IPS-18c (cell line): ENCODE data around the gene SPHK2.
"Not testable (repeated sequence)": the region's sequence is repeated elsewhere in the genome, so short reads cannot be mapped to it uniquely, and the experiment has no call there.

Experiments
- H3K4me3 ChIP-seq: 2 replicates; pipeline ENCODE4 v1.7.0; 2013; ENCODE audit warnings: low read depth, mild to moderate bottlenecking, low read length, moderate library complexity; ENCODE audit not compliant: insufficient read depth
- H3K9me3 ChIP-seq: one replicate; pipeline ENCODE4 v1.6.1; 2013; ENCODE audit warnings: mild to moderate bottlenecking, low read length, moderate library complexity; ENCODE audit not compliant: control insufficient read depth, insufficient read depth

SPHK2 gene

DNA sequence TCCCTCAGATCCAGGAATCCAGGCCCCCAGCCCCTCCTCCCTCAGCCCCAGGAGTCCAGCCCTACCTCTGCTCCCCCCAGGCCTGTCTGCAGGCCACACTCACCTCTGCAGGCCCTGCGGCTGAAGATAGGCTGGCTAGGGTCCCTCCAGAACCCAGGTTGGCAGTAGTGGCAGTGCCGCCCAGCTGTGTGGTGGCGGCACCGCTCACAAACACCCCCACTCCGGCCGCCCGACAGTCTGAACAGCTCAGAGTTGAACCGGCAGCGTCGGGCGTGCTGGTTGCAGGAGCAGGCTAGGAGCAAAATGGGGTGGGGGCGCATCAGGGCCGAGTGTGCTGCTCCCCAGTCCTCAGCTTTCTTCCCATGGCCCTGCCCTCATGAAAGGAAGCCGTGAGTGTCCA lies 45.2 kb downstream of the SPHK2 start:
- no peaks in the 10 kb centered on the region for H3K9me3 ChIP-seq
- H3K4me3 ChIP-seq, result no peak overlapping the region

GRCh38 chr19:48665786-48666185 lies 46.5 kb downstream of the SPHK2 start:
- Histone ChIP-seq H3K4me3 (no peak overlapping the region), H3K9me3 (no peaks in the 10 kb centered on the region)

DNA sequence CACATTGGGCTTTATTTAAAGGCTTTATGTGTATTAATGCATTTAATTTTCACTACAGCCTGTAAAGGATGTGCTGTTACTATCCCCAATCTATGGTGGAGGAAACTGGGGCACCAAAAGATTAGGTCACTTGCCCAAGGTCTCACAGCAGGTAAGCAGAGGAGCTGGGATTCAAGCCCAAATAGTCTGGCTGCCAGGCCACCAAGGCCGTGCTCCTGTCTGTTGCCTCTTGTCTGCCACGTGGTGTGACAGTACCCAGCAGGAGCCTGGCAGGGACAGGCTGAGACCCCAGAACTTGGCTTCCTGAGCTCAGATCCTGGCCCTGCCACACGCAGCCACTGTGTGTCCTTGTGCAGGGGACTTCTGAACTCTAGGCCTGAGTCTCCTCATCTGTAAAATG lies 49.0 kb downstream of the SPHK2 start:
- Histone ChIP-seq H3K9me3 (no peaks in the 10 kb centered on the region), H3K4me3 (no peak overlapping the region)

GRCh38 chr19:48668761-48669160 lies 49.5 kb downstream of the SPHK2 start:
- no peaks in the 10 kb centered on the region for H3K9me3 ChIP-seq

GRCh38 chr19:48669903-48670668 lies 50.8 kb downstream of the SPHK2 start:
- Histone ChIP-seq H3K9me3 (no peaks in the 10 kb centered on the region), H3K4me3 (no peak overlapping the region)

More at GRCh38 chr19:48668761-48669160, 49.5 kb downstream of the SPHK2 start:
- no peak overlapping the region for H3K4me3 ChIP-seq

DNA sequence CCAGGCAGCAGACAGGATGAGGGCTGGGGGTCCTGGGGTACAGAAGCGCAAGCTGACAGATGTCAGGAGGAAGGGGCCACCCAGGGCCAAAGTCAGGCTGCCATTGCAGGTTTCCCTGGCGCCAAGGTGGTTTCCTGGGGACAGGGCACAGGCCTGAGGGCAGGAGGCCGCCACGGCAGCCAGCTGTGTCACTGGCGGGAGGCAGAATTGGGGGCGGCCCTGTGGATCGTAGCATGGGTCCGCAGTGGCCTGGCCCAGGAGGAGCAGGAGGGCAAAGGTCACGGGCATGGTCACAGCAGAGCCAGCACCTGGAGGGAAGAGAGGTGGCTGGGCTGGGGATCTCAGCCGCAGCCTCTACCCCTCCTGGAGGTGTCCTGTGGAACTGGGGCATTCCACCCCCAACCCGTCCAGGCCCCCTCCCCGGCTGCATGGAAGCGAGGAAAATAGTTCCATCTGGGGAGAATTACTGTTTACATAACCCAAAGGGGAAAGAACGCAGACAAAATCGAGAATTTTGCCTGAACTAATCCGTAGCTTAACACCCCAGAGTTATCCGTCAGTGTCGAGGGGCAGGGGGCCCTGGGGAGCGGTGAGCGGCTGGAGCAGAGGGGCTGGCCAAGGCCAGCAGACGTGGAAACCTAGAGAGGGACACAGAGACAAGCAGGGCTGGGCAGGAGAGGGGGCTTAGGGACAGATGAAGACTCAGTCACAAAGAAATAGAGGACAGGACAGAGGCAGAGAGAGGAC lies 51.6 kb downstream of the SPHK2 start:
- Histone ChIP-seq H3K9me3 (no peaks in the 10 kb centered on the region), H3K4me3 (no peak overlapping the region)

GRCh38 chr19:48671446-48671995 lies 52.2 kb downstream of the SPHK2 start:
- H3K9me3 ChIP-seq, result no peaks in the 10 kb centered on the region
- no peak overlapping the region for H3K4me3 ChIP-seq

- Histone ChIP-seq H3K4me3 (peak within 1 kb of the TSS; percentile 4; the same call in 1 of the 2 replicates), H3K9me3 (no peaks in the 10 kb centered on the region)
These were observed 53.7 kb downstream of the SPHK2 start, which contains the start of gene NTN5 for GRCh38 chr19:48672994-48673393. NTN5 (minus strand) TSS chr19:48673017; CDS start chr19:48670986, 2,031 bp downstream.

GRCh38 chr19:48673436-48674100 lies 54.3 kb downstream of the SPHK2 start:
- no peaks in the 10 kb centered on the region for H3K9me3 ChIP-seq
- peak overlapping the region; percentile 4; the same call in 1 of the 2 replicates for H3K4me3 ChIP-seq

GRCh38 chr19:48674216-48674809 lies 55.0 kb downstream of the SPHK2 start:
- Histone ChIP-seq H3K4me3 (no peak overlapping the region), H3K9me3 (no peaks in the 10 kb centered on the region)

DNA sequence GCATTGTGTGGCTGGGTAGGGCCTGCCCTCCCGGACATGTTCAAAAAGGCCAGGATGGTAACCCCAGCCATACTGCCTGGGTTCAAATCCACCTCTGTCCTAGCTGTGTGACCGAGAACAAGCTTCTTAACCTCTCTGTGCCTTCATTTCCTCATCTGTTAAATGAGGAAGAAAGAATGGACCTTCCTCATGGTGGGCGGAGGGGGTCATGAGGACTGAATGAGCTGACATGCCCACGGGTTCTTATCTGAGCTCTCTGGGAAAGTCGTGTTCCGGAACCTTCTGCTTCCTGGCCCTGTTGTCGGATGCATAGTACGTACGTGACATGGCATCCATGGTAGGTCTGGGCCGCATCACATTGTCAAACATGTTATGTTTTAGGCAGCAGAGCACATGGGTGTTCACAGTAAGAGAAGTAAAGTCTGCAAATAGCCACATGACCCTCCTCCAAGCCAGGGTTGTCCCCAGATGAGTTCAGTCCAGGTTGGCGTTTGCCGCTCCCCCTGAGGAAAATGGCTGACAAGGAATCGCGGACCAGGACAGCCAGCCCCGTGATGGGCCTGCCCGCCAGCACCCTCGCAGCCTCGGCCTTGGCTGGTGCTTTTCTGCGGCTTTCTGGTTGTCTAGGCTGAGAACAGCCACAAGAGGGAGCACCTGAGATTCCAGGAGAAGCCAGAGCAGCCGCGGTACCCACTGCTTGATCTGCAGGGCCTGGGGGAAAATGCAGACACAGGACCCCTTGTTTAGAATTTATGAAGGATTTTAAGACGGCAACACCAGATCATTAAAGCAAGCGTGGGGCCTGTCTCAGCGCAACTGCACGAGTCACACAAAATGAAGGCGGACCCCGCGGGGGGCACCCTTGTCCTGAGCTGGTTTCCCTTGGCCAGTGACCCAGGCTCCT lies 55.9 kb downstream of the SPHK2 start:
- H3K9me3 ChIP-seq, result no peaks in the 10 kb centered on the region
- H3K4me3 ChIP-seq, result no peak overlapping the region

GRCh38 chr19:48676487-48676886 lies 57.2 kb downstream of the SPHK2 start:
- H3K9me3 ChIP-seq, result no peaks in the 10 kb centered on the region
- H3K4me3 ChIP-seq, result no peak overlapping the region

GRCh38 chr19:48676887-48677286 lies 57.6 kb downstream of the SPHK2 start:
- no peaks in the 10 kb centered on the region for H3K9me3 ChIP-seq
- H3K4me3 ChIP-seq, result no peak overlapping the region

DNA sequence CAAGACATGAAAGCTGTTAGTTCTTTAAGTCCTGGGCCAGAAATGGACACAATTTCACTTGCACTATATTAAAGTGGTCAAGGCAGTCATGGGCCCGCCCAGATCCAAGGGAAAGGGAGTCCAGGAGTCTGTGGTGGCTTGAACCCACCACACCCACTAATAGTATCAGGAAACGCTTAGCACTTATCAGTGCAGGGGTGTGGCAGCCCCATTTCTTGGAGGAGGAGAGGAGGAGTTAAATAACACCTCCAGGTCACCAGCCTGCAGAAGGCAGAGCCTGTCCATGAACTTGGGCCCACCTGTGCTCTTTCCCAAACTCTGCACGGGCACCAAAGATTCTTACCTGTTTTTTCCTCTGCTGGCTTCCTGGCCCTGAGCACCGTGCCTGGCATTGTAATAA lies 58.9 kb downstream of the SPHK2 start:
- Histone ChIP-seq H3K4me3 (no peak overlapping the region), H3K9me3 (no peaks in the 10 kb centered on the region)

- H3K4me3 ChIP-seq, H3K9me3 ChIP-seq: not testable (repeated sequence)
These were observed 60.7 kb downstream of the SPHK2 start for GRCh38 chr19:48680006-48680405.
